ENCODE data around the gene BIRC2. TPM values are rescaled to one million over a fixed set of nuclear protein-coding genes. Genes with fewer than 3 reads are reported as not detected.

The BIRC2 gene
- total and polyA plus RNA-seq, 2 experiments from 2014 or later, result 15.3 to 25.2 TPM

DNA sequence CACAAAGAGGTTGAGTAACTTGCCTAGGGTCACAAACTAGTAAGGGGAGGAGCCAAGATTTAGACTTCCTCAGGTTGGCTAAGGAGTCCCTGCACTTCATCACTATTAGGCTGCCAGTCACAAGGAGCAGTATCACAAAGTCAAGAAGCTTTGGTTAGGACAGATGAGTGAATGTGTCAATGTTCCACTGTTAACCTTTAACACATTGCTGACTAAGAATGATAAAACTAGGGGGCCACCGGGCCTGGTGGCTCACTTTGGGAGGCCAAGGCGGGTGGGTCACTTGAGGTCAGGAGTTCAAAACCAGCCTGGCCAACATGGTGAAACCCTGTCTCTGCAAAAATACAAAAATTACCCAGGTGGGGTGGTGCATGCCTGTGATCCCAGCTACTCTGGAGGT is 73.5 kb downstream of the BIRC2 start:
- no peak overlapping the region for H3K27ac Mint-ChIP-seq
- TF ChIP-seq, protein P1, sequence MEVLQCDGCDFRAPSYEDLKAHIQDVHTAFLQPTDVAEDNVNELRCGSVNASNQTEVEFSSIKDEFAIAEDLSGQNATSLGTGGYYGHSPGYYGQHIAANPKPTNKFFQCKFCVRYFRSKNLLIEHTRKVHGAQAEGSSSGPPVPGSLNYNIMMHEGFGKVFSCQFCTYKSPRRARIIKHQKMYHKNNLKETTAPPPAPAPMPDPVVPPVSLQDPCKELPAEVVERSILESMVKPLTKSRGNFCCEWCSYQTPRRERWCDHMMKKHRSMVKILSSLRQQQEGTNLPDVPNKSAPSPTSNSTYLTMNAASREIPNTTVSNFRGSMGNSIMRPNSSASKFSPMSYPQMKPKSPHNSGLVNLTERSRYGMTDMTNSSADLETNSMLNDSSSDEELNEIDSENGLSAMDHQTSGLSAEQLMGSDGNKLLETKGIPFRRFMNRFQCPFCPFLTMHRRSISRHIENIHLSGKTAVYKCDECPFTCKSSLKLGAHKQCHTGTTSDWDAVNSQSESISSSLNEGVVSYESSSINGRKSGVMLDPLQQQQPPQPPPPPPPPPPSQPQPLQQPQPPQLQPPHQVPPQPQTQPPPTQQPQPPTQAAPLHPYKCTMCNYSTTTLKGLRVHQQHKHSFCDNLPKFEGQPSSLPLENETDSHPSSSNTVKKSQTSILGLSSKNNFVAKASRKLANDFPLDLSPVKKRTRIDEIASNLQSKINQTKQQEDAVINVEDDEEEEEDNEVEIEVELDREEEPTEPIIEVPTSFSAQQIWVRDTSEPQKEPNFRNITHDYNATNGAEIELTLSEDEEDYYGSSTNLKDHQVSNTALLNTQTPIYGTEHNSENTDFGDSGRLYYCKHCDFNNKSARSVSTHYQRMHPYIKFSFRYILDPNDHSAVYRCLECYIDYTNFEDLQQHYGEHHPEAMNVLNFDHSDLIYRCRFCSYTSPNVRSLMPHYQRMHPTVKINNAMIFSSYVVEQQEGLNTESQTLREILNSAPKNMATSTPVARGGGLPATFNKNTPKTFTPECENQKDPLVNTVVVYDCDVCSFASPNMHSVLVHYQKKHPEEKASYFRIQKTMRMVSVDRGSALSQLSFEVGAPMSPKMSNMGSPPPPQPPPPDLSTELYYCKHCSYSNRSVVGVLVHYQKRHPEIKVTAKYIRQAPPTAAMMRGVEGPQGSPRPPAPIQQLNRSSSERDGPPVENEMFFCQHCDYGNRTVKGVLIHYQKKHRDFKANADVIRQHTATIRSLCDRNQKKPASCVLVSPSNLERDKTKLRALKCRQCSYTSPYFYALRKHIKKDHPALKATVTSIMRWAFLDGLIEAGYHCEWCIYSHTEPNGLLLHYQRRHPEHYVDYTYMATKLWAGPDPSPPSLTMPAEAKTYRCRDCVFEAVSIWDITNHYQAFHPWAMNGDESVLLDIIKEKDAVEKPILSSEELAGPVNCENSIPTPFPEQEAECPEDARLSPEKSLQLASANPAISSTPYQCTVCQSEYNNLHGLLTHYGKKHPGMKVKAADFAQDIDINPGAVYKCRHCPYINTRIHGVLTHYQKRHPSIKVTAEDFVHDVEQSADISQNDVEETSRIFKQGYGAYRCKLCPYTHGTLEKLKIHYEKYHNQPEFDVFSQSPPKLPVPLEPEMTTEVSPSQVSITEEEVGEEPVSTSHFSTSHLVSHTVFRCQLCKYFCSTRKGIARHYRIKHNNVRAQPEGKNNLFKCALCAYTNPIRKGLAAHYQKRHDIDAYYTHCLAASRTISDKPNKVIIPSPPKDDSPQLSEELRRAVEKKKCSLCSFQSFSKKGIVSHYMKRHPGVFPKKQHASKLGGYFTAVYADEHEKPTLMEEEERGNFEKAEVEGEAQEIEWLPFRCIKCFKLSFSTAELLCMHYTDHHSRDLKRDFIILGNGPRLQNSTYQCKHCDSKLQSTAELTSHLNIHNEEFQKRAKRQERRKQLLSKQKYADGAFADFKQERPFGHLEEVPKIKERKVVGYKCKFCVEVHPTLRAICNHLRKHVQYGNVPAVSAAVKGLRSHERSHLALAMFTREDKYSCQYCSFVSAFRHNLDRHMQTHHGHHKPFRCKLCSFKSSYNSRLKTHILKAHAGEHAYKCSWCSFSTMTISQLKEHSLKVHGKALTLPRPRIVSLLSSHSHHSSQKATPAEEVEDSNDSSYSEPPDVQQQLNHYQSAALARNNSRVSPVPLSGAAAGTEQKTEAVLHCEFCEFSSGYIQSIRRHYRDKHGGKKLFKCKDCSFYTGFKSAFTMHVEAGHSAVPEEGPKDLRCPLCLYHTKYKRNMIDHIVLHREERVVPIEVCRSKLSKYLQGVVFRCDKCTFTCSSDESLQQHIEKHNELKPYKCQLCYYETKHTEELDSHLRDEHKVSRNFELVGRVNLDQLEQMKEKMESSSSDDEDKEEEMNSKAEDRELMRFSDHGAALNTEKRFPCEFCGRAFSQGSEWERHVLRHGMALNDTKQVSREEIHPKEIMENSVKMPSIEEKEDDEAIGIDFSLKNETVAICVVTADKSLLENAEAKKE (CRISPR knock-in tag; IDR thresholded peaks at IDR 0.05), result no peak
- TF ChIP-seq JUNB (IDR thresholded peaks at IDR 0.05; ENCODE audit: unreplicated experiment), result no peak
- TF ChIP-seq ZNF114 (CRISPR knock-in tag; IDR thresholded peaks at IDR 0.05), result no peak
- no peak for TF ChIP-seq POLR2AphosphoS5 (IDR thresholded peaks at IDR 0.05; ENCODE audit: low read depth)
- TF ChIP-seq CREB1 (CRISPR knock-in tag; IDR thresholded peaks at IDR 0.05; ENCODE audit: low read depth), result no peak
- TF ChIP-seq, protein P2, sequence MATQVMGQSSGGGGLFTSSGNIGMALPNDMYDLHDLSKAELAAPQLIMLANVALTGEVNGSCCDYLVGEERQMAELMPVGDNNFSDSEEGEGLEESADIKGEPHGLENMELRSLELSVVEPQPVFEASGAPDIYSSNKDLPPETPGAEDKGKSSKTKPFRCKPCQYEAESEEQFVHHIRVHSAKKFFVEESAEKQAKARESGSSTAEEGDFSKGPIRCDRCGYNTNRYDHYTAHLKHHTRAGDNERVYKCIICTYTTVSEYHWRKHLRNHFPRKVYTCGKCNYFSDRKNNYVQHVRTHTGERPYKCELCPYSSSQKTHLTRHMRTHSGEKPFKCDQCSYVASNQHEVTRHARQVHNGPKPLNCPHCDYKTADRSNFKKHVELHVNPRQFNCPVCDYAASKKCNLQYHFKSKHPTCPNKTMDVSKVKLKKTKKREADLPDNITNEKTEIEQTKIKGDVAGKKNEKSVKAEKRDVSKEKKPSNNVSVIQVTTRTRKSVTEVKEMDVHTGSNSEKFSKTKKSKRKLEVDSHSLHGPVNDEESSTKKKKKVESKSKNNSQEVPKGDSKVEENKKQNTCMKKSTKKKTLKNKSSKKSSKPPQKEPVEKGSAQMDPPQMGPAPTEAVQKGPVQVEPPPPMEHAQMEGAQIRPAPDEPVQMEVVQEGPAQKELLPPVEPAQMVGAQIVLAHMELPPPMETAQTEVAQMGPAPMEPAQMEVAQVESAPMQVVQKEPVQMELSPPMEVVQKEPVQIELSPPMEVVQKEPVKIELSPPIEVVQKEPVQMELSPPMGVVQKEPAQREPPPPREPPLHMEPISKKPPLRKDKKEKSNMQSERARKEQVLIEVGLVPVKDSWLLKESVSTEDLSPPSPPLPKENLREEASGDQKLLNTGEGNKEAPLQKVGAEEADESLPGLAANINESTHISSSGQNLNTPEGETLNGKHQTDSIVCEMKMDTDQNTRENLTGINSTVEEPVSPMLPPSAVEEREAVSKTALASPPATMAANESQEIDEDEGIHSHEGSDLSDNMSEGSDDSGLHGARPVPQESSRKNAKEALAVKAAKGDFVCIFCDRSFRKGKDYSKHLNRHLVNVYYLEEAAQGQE (IDR thresholded peaks at IDR 0.05; ENCODE audit: unreplicated experiment), result no peak
- TF ChIP-seq, protein P3, sequence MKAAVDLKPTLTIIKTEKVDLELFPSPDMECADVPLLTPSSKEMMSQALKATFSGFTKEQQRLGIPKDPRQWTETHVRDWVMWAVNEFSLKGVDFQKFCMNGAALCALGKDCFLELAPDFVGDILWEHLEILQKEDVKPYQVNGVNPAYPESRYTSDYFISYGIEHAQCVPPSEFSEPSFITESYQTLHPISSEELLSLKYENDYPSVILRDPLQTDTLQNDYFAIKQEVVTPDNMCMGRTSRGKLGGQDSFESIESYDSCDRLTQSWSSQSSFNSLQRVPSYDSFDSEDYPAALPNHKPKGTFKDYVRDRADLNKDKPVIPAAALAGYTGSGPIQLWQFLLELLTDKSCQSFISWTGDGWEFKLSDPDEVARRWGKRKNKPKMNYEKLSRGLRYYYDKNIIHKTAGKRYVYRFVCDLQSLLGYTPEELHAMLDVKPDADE (IDR thresholded peaks at IDR 0.05), result no peak
- no peak for TF ChIP-seq EZH2 (IDR thresholded peaks at IDR 0.05; ENCODE audit: low read depth, unreplicated experiment)
- TF ChIP-seq, protein P4, sequence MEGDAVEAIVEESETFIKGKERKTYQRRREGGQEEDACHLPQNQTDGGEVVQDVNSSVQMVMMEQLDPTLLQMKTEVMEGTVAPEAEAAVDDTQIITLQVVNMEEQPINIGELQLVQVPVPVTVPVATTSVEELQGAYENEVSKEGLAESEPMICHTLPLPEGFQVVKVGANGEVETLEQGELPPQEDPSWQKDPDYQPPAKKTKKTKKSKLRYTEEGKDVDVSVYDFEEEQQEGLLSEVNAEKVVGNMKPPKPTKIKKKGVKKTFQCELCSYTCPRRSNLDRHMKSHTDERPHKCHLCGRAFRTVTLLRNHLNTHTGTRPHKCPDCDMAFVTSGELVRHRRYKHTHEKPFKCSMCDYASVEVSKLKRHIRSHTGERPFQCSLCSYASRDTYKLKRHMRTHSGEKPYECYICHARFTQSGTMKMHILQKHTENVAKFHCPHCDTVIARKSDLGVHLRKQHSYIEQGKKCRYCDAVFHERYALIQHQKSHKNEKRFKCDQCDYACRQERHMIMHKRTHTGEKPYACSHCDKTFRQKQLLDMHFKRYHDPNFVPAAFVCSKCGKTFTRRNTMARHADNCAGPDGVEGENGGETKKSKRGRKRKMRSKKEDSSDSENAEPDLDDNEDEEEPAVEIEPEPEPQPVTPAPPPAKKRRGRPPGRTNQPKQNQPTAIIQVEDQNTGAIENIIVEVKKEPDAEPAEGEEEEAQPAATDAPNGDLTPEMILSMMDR (conservative IDR thresholded peaks at IDR 0.05; ENCODE audit: low read depth in 2 of 2), result no peak
- no peak for TF ChIP-seq STAT1 (IDR thresholded peaks at IDR 0.05; ENCODE audit: unreplicated experiment)
- H3K9me3 Mint-ChIP-seq, result peaks cover 14% of the 10 kb centered on the region; the same call in 2 of the 3 replicates
- H4K20me1 ChIP-seq (replicated peaks; ENCODE audit: insufficient read depth), result peaks cover 6% of the 10 kb centered on the region
- no peak for ATAC-seq
- no peaks in the 10 kb centered on the region for H3K4me1 ChIP-seq (ENCODE audit: insufficient read depth)
- no peaks in the 10 kb centered on the region for H3K9me2 ChIP-seq (ENCODE audit: insufficient read depth)
- H3K27ac ChIP-seq (ENCODE audit: low read depth), result no peak overlapping the region
- no peaks in the 10 kb centered on the region for H3K4me1 Mint-ChIP-seq
- no peak overlapping the region for H3K4me3 Mint-ChIP-seq
- no peak overlapping the region for H2AFZ ChIP-seq
- no peaks in the 10 kb centered on the region for H3F3A ChIP-seq (replicated peaks; ENCODE audit: low read depth)
- H3K27me3 ChIP-seq (ENCODE audit: insufficient read depth), result no peaks in the 10 kb centered on the region
- no peak overlapping the region for H3K4me3 ChIP-seq
- no peaks in the 10 kb centered on the region for H3K36me3 ChIP-seq (ENCODE audit: insufficient read depth)
- peaks cover 2% of the 10 kb centered on the region for H3K27me3 Mint-ChIP-seq (ENCODE audit: insufficient read depth, low read depth, poor library complexity)
- no peak overlapping the region for H3K4me2 ChIP-seq
- peaks cover 33% of the 10 kb centered on the region for H3K79me2 ChIP-seq (replicated peaks; ENCODE audit: insufficient read depth)
- peaks cover 28% of the 10 kb centered on the region for H3K36me3 Mint-ChIP-seq (ENCODE audit: low read depth)
- no peak for DNase-seq (ENCODE audit: low spot score)

Data from GM23338 (cell line).